Inflammatory macrophage treated with lipopolysaccharide for 1 hour (primary cell): ENCODE measurements around the gene HOXB9.

Experiments
- DNase-seq, 2 donors: peaks; one replicate each; pipeline ENCODE4 v3.0.0-alpha.2; 2020 to 2022

HOXB9 gene

DNA sequence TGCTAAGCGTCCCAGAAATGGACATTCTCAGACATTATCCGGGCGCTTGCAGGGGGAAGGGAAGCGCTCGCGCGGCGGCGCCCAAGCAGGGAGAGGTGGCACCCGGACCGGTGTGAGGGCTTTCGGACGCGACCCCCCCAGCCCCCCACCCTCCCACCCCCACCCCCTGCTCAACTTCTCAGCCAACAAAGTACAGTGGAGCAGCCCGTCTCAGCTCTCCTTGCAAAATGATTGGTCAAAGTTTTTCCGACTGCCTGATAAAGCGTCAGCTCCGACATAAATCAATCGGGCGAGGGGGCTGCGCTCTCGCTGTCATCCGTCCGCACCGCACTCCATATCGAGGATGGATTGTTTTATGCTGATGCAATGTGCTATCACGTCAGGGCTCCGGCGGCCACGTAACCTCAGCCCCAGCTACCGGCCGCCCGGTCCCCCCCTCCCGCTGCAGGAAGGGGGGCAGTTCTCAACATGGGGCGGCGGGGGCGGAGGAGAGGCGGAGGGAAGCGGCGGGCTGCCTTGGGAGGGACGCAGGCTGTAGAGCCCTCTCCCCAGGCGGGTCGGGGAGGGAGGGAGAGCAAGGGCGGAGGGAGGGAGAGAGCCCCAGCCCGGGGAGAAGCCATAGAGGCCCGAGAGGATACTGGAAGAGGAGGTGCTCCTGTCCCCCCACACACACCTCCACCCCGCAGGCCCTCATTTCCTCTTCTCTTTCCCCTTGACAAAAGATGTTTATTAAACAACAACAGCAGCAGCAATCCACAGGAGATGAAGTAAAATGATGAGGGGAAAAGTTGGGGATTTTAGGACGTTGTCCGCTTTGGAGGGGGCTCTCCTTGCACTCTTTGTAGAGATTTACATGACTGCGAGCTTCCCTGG is at the start of gene HOXB9:
Gene HOXB9, minus strand, starts transcription at position 114 of the 873 bp plus-strand sequence. Its CDS starts 89 bp downstream, at position 25.
- DNase-seq = no peak

- DNase-seq = no peak
Observed at GRCh38 chr17:48672340-48672739, 46.2 kb upstream of the HOXB9 start.

DNA sequence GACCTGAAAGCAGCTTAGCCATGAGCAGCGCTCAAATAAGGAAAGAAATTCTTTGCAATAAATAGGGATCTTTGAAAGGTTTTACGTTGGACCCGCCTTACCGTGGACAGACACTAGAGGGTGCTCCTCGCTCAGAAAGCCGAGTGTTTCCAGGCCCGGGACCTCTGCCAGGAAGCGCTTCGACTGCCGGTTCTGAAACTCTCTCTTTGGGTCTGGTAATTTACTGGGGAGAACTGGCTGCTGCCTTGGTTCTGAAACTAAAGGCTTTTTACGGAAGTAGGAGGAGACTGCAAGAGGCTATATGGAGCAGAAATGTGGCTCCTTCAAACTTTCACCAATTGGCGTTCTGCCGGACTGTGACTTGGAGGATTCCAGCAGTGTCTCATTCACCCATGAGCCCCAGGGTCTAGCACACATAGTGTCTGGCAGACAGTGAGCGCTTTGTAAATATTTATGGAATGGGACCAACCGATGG is 45.6 kb upstream of the HOXB9 start:
- peak; percentile 24 to 85 for DNase-seq

DNA sequence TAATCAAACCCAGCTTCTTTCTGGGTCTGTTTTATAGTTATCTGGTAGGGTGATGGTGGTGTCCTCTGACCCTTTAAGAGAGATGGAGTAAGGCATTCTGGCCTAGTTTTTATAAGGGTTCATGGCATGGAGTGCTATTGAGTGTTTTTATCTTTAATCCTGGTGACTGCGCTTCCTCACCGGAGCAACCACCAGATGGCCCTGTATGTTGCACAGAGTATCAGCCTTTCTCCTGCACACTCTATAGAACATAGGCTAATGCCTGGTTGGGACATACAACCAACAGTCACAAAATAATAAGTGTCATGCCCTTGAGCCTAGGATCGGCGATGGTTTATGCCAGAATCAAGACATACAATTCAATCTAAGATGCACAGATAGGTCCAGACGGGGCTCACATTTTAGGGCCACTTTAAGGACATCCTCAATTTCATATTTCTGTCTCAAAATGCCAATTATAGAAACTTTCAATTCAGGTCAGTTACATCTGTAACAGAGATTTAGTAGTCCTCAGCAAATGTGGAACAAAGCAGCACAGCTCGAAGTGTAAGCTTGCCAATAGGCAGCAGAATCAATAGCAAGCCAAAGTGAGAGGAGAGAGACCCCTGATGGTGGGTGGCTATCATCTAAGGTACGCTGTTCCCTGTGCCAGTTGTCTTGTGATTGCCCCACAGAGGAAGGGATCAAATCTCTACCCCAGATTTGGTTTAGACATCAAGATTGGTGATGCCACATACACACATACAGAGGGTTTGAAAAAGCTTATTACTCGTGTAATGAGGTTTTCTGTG is 37.2 kb upstream of the HOXB9 start:
- no peak for DNase-seq

DNA sequence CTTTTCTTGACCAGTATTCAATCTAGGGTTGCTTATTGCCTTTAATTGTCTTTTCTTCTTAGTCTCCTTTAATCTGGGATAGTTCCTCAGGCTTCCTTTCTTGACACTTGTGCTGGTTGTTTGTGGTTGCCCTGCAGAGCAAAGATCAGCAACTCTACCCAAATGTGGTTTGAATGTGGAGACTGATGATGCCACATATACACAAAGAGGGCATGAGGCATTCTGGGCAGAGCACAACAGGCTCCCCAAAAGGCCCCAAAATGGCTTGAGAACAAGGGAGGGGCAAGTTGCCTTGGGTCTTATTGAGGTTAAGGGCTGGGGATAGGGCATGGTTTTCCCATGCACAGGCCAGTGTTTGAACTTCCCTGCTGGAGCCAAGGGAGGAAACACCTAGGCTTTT is 29.8 kb upstream of the HOXB9 start:
- no peak for DNase-seq

GRCh38 chr17:48649741-48650140 is 23.6 kb upstream of the HOXB9 start:
- DNase-seq = no peak

DNA sequence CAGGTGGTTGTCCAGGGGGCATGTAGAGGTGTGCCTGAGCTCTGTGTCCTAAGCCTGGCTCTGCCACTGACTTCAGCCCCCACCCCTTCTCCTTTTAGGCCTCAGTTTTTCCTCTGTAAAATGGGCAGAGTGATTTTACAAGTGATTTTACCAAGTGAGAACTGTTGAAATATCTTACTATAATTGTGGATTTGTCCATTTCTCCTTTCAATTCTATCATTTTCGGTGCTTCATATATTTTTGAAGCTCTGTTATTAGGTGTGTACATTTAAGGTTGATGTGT is 21.7 kb upstream of the HOXB9 start:
- DNase-seq = no peak

GRCh38 chr17:48647103-48647962 is 21.2 kb upstream of the HOXB9 start:
- DNase-seq = peak in 1 of 2 donors; percentile 10

GRCh38 chr17:48646183-48647102 is 20.3 kb upstream of the HOXB9 start:
- no peak for DNase-seq

- no peak for DNase-seq
Observed at GRCh38 chr17:48645639-48646182, 19.6 kb upstream of the HOXB9 start.

GRCh38 chr17:48644910-48645557 is 18.9 kb upstream of the HOXB9 start:
- DNase-seq = no peak

- no peak for DNase-seq
Observed at GRCh38 chr17:48644159-48644558, 18.0 kb upstream of the HOXB9 start.

DNA sequence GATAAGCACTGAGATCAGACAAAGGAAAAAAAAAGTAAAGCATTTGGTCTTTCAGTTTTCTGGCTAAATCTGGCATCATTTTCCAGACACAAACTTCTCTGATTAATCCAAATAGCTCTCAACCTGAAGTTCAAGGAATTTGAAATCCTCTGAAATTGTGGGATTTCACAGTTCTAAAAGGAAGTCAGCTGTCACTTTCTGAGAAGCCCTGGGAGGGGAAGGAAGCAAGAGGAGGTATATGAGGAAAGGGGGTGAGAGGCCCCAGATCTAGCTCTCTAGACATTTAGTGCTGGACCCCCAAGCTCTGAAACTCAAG is 17.5 kb upstream of the HOXB9 start:
- DNase-seq = no peak

DNA sequence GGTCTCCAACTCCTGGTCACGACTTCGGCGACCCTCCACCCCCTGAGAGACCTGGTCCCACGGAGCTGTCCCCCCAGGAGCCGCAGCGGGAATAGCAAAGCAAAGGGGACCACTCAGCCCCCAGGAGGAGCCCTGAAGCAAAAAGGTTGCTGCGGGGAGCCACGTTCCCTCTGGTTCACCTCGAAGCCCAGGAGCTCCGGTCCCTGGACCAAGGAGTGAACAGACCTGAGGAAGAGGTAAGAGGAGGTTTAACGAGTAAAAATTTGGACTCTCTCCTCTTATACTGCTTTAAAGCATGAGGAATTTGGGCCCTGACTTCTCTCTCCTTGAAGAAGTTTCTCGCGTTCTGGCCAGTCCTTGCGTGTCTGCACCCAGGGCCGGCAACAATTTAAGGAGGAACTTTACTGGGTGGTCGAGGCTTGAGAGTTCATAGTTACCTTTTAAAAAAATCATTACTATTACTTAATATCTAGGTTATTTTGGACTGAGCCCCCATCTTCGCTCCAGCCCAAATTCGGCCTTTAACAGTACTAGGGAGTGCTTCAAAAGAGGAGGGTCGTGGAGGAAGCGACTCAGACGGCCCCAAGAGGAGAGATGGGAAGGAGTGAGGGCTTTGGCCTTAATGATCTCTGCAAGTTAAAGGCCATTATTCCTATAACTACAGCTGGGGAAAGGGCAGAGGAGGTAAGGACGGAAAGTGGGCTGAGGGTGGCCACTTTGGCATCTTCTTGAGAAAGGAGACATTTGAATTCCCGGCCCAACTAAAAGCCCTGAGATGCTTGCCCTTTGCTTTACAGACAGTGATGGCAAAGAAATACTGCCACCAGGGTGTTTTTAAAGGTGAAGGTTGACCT is 16.9 kb upstream of the HOXB9 start:
- DNase-seq = no peak

DNA sequence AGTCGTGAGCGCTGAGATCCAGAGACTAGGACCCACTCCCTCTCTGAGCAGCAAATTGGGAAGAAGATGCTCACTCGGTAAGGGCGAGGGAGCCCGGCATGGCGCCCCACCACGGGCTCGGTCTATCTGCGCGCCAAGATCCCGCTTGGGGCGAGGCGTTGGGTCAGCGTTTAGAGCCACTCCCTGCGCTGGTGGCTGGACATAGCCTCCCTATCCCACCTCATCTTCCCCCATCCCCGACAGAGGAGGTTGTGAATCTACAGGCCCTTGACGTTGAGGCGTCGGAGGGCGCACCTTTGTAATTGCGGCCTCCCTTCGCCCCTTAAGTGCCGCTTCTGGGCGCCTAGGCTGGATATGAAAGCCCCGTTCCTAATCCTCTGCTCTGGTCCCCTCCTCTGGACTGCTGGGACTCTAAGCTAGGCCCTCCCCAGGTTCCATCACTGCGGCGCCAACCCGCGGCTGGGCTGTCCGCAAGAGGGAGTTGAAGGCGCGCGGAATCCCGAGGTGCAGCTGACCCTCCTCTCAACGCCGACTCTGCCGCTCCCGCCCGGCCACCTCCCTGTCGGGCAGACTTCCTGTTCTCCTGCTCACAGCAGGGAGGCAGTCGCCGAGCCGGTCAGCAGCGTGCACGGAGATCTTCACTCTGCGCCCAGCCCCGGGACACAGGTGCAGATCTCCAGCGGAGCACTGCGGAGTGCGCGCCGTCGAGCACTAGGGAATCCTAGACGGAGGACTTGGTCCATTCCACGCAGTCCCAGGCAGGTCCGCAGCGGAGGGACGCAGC is 16.1 kb upstream of the HOXB9 start:
- no peak for DNase-seq

GRCh38 chr17:48641541-48642058 is 15.4 kb upstream of the HOXB9 start:
- no peak for DNase-seq

GRCh38 chr17:48640858-48641180 is 14.7 kb upstream of the HOXB9 start:
- DNase-seq = no peak

GRCh38 chr17:48639982-48640857 is 14.1 kb upstream of the HOXB9 start:
- no peak for DNase-seq
